HG02588 (cell line): ENCODE data around the gene STOML2.

Source experiments
- ATAC-seq: cut with Tn5 transposase; IDR thresholded peaks from one replicate; pipeline ENCODE4 v1.9.1; 2021; ENCODE audit warnings: mild to moderate bottlenecking, moderate library complexity; ENCODE audit not compliant: unreplicated experiment

Gene STOML2

GRCh38 chr9:35107297-35108290 lies 4.7 kb upstream of the STOML2 start:
- ATAC-seq, result no peak

GRCh38 chr9:35106343-35106730 lies 3.4 kb upstream of the STOML2 start:
- ATAC-seq, result no peak

GRCh38 chr9:35105571-35106342 lies 2.8 kb upstream of the STOML2 start:
- no peak for ATAC-seq

- no peak for ATAC-seq
These were observed 2.2 kb upstream of the STOML2 start for GRCh38 chr9:35105126-35105525.

GRCh38 chr9:35104586-35104985 lies 1.7 kb upstream of the STOML2 start:
- ATAC-seq, result no peak

- no peak for ATAC-seq
These were observed 795 bp upstream of the STOML2 start for GRCh38 chr9:35103660-35104191.

GRCh38 chr9:35102465-35102768 lies 514 bp downstream of the STOML2 start:
- no peak for ATAC-seq

GRCh38 chr9:35097573-35097972 lies 5.4 kb downstream of the STOML2 start:
- ATAC-seq, result no peak

- ATAC-seq, result peak; percentile 82
These were observed 6.7 kb downstream of the STOML2 start, which contains the start of gene PIGO for GRCh38 chr9:35096035-35096849. Gene PIGO, minus strand, starts transcription at chr9:35096591. Its CDS starts 1,026 bp downstream, at chr9:35095565.

- ATAC-seq, result no peak
These were observed 11.4 kb downstream of the STOML2 start for GRCh38 chr9:35091536-35091935.

GRCh38 chr9:35089434-35089833 lies 13.5 kb downstream of the STOML2 start:
- ATAC-seq, result no peak

- no peak for ATAC-seq
These were observed 17.9 kb downstream of the STOML2 start for GRCh38 chr9:35085078-35085477.

- ATAC-seq, result peak; percentile 88
These were observed 23.2 kb downstream of the STOML2 start, which contains the start of gene FANCG for GRCh38 chr9:35079426-35080341. Gene FANCG, minus strand, starts transcription at chr9:35079942. Its CDS starts 418 bp downstream, at chr9:35079524.

GRCh38 chr9:35079041-35079425 lies 23.9 kb downstream of the STOML2 start:
- no peak for ATAC-seq

- no peak for ATAC-seq
These were observed 24.9 kb downstream of the STOML2 start for GRCh38 chr9:35078066-35078465.

- no peak for ATAC-seq
These were observed 26.1 kb downstream of the STOML2 start for GRCh38 chr9:35076848-35077247.

- ATAC-seq, result no peak
These were observed 27.6 kb downstream of the STOML2 start for GRCh38 chr9:35075358-35075757.

- ATAC-seq, result no peak
These were observed 28.1 kb downstream of the STOML2 start for GRCh38 chr9:35074791-35075190.

- ATAC-seq, result no peak
These were observed 28.8 kb downstream of the STOML2 start for GRCh38 chr9:35074141-35074540.

GRCh38 chr9:35073279-35073612 lies 29.7 kb downstream of the STOML2 start:
- ATAC-seq, result no peak
